A549 (cell line): Measurements from ENCODE around the gene PTGES. TPM values are rescaled to one million over a fixed set of nuclear protein-coding genes. Genes with fewer than 3 reads are reported as not detected.

Experiments
- ATAC-seq, 2 experiments: fragments of 200-7000 bp in 1 of 2; fragments of >200 bp in 1 of 2; cut with Nextera tagmentation in 1 of 2; cut with Tn5 transposase in 1 of 2; 3 replicates each; pipeline versions ENCODE4 v1.8.0 to v1.9.1; 2018 to 2020; ENCODE audit warnings: mild to moderate bottlenecking in 1 of 2, moderate library complexity in 1 of 2
- CTCF ChIA-PET: fragments of 300-600 bp; sonication (Branson Sonifier 250); formaldehyde crosslinking; extraction: SDS; loops from one replicate; lab custom pipeline; 2021; ENCODE audit warnings: antibody characterized with exemption, inconsistent platforms; lab: Yijun Ruan, JAX
- POLR2A ChIA-PET: fragments of 350-600 bp; formaldehyde crosslinking; extraction: SDS; loops from one replicate; lab custom pipeline; 2021; ENCODE audit warnings: antibody characterized with exemption, inconsistent platforms; lab: Yijun Ruan, JAX
- DNase-seq, 2 experiments: peaks; one replicate each; pipeline versions ENCODE4 v3.0.0 to v3.0.0-alpha.2; 2011 to 2016; ENCODE audit warnings: low read depth in 1 of 2, low spot score in 1 of 2
- FAIRE-seq: peaks from 2 replicates; lab custom pipeline; 2011; peaks lifted over from hg19 to GRCh38; lab: Jason Lieb, UNC
- H3K27ac ChIP-seq, 2 experiments: fragments of >200 bp; sonication (Bioruptor Twin); formaldehyde crosslinking; 3 replicates each; pipeline ENCODE4 v1.5.1; 2016 to 2017
- H3K4me1 ChIP-seq: fragments of >200 bp; sonication (Bioruptor Twin); formaldehyde crosslinking; 3 replicates; pipeline ENCODE4 v1.6.1; 2016
- H3K4me2 ChIP-seq: fragments of >200 bp; sonication (Bioruptor Twin); formaldehyde crosslinking; 3 replicates; pipeline ENCODE4 v1.6.1; 2016
- H3K4me3 ChIP-seq: fragments of >200 bp; sonication (Bioruptor Twin); formaldehyde crosslinking; 3 replicates; pipeline ENCODE4 v1.5.1; 2016
- H3K9me3 ChIP-seq: fragments of >200 bp; sonication (Bioruptor Twin); formaldehyde crosslinking; 3 replicates; pipeline ENCODE4 v1.6.1; 2016
- CBX8 ChIP-seq: fragments of 200-600 bp; sonication (generic); IDR thresholded peaks from 2 replicates; pipeline ENCODE4 v1.6.1; 2016
- CEBPB ChIP-seq, 2 experiments: fragments of >200 bp in 1 of 2; sonication (Bioruptor Twin) in 1 of 2; formaldehyde crosslinking in 1 of 2; IDR thresholded peaks; 2 replicates each; pipeline ENCODE4 v1.6.1; 2012 to 2016
- CHD2 ChIP-seq: fragments of 150-350 bp; IDR thresholded peaks from 2 replicates; pipeline ENCODE4 v1.6.1; 2014; ENCODE audit warnings: low read length; ENCODE audit not compliant: partially characterized antibody
- CHD4 ChIP-seq: fragments of 200-600 bp; sonication (generic); IDR thresholded peaks from 2 replicates; pipeline ENCODE4 v1.6.1; 2016; ENCODE audit warnings: antibody characterized with exemption, mild to moderate bottlenecking, borderline replicate concordance
- CTCF ChIP-seq: fragments of >200 bp; sonication (Bioruptor Twin); formaldehyde crosslinking; IDR thresholded peaks from 3 replicates; pipeline ENCODE4 v1.5.1; 2016
- E2F6 ChIP-seq: IDR thresholded peaks from 2 replicates; pipeline ENCODE4 v1.6.1; 2012; ENCODE audit warnings: low read depth, borderline replicate concordance
- EHF ChIP-seq: fragments of 250-450 bp; sonication (Bioruptor Pico); IDR thresholded peaks from 2 replicates; pipeline ENCODE4 v1.5.0; 2020; ENCODE audit warnings: mild to moderate bottlenecking
- EP300 ChIP-seq, 2 experiments: fragments of >200 bp; sonication (Bioruptor Twin); formaldehyde crosslinking; IDR thresholded peaks; 2 replicates in 1 of 2; 3 replicates in 1 of 2; pipeline ENCODE4 v1.6.1; 2016 to 2017
- FOSL2 ChIP-seq, 2 experiments: fragments of 450-650 bp in 1 of 2; fragments of >200 bp in 1 of 2; sonication (Bioruptor Twin) in 1 of 2; formaldehyde crosslinking; IDR thresholded peaks; 2 replicates each; pipeline versions ENCODE4 v1.5.0 to v1.6.1; 2016 to 2020; ENCODE audit warnings: mild to moderate bottlenecking in 1 of 2, moderate library complexity in 1 of 2
- HES2 ChIP-seq: fragments of >200 bp; sonication (Bioruptor Twin); formaldehyde crosslinking; IDR thresholded peaks from 2 replicates; pipeline ENCODE4 v1.6.1; 2016
- HEYL ChIP-seq: fragments of 250-450 bp; sonication (Bioruptor Pico); IDR thresholded peaks from 2 replicates; pipeline ENCODE4 v1.8.0; 2021; ENCODE audit warnings: mild to moderate bottlenecking, moderate library complexity
- HOXA7 ChIP-seq: fragments of 250-450 bp; sonication (Bioruptor Pico); IDR thresholded peaks from 2 replicates; pipeline ENCODE4 v1.5.0; 2020; ENCODE audit warnings: mild to moderate bottlenecking, moderate library complexity
- HOXB13 ChIP-seq: fragments of 250-450 bp; sonication (Bioruptor Pico); IDR thresholded peaks from 2 replicates; pipeline ENCODE4 v1.5.0; 2020; ENCODE audit warnings: low read depth, mild to moderate bottlenecking, moderate library complexity
- HOXB5 ChIP-seq: fragments of 250-450 bp; sonication (Bioruptor Pico); IDR thresholded peaks from 2 replicates; pipeline ENCODE4 v1.5.0; 2020; ENCODE audit warnings: mild to moderate bottlenecking, moderate library complexity
- JUN ChIP-seq, 2 experiments: fragments of >200 bp; sonication (Bioruptor Twin); formaldehyde crosslinking; IDR thresholded peaks; 2 replicates in 1 of 2; 3 replicates in 1 of 2; pipeline ENCODE4 v1.6.1; 2016 to 2017
- JUNB ChIP-seq: fragments of >200 bp; sonication (Bioruptor Twin); formaldehyde crosslinking; IDR thresholded peaks from 2 replicates; pipeline ENCODE4 v1.6.1; 2016
- MAFK ChIP-seq: fragments of 450-650 bp; IDR thresholded peaks from 2 replicates; pipeline ENCODE4 v1.6.1; 2014; ENCODE audit not compliant: partially characterized antibody
- MYC ChIP-seq: IDR thresholded peaks from 2 replicates; pipeline ENCODE4 v1.6.1; 2012; ENCODE audit warnings: mild to moderate bottlenecking, inconsistent platforms, low read length, improper control_type of control experiment, borderline replicate concordance
- NFE2L2 ChIP-seq: fragments of 150-350 bp; conservative IDR thresholded peaks from 2 replicates; pipeline ENCODE4 v1.6.1; 2014; ENCODE audit warnings: low read length
- POLR2A ChIP-seq: IDR thresholded peaks from 2 replicates; pipeline ENCODE4 v1.6.1; 2012; ENCODE audit warnings: mild to moderate bottlenecking, low read length
- POLR2AphosphoS2 ChIP-seq: conservative IDR thresholded peaks from 2 replicates; pipeline ENCODE4 v1.6.1; 2012; ENCODE audit warnings: low read length, improper control_type of control experiment, inconsistent platforms
- RAD21 ChIP-seq, 2 experiments: fragments of >200 bp in 1 of 2; sonication (Bioruptor Twin) in 1 of 2; formaldehyde crosslinking in 1 of 2; IDR thresholded peaks in 1 of 2; conservative IDR thresholded peaks in 1 of 2; 2 replicates in 1 of 2; 3 replicates in 1 of 2; pipeline ENCODE4 v1.6.1; 2012 to 2018; ENCODE audit warnings: inconsistent platforms in 1 of 2
- REST ChIP-seq: fragments of 200-600 bp; sonication (generic); IDR thresholded peaks from 2 replicates; pipeline ENCODE4 v1.6.1; 2016; ENCODE audit warnings: antibody characterized with exemption, mild to moderate bottlenecking, moderate library complexity
- RFX5 ChIP-seq: fragments of 450-650 bp; IDR thresholded peaks from 2 replicates; pipeline ENCODE4 v1.7.1; 2014; ENCODE audit warnings: antibody characterized with exemption, mild to moderate bottlenecking, moderate library complexity
- TP53 ChIP-seq: fragments of 250-450 bp; sonication (Bioruptor Pico); IDR thresholded peaks from 2 replicates; pipeline ENCODE4 v1.5.0; 2021; ENCODE audit warnings: mild to moderate bottlenecking, moderate library complexity
- ZFP36 ChIP-seq: fragments of 450-650 bp; IDR thresholded peaks from 2 replicates; pipeline ENCODE4 v1.6.1; 2014; ENCODE audit warnings: borderline replicate concordance; ENCODE audit not compliant: partially characterized antibody
- ZNF302 ChIP-seq: fragments of 250-450 bp; sonication (Bioruptor Pico); IDR thresholded peaks from 2 replicates; pipeline ENCODE4 v1.9.0; 2021; ENCODE audit warnings: inconsistent platforms, mild to moderate bottlenecking, moderate library complexity
- WGBS: methylation state at CpG from one replicate; pipeline ENCODE4 v1.1.6; 2017; ENCODE audit errors: missing lambda C conversion rate; 5-methylcytosine and 5-hydroxymethylcytosine counted together
- polyA plus RNA-seq, 4 experiments: library from polyadenylated mRNA; depleted of rRNA in 3 of 4; stranded (reverse); fragments of >200 nt; fragmentation: RNase III in 1 of 4; extraction: RNeasy Plus Mini Kit Qiagen cat#74134 plus additional on column Dnase treatment in 1 of 4; gene quantifications; 2 replicates in 3 of 4; 3 replicates in 1 of 4; pipeline ENCODE4 v1.2.3, GENCODE V29; 2011 to 2017

Gene PTGES
- polyA plus RNA-seq, 2 of the 4 experiments (the other 2 are of a cell fraction) = 19.1 to 58.8 TPM

- no peak for FAIRE-seq
- TF ChIP-seq CTCF = no peak
- no peak for TF ChIP-seq CHD4
- TF ChIP-seq ZFP36 = no peak
- TF ChIP-seq POLR2A = no peak
- TF ChIP-seq HOXB5 (CRISPR knock-in tag) = no peak
- no peak for TF ChIP-seq FOSL2 (IDR thresholded peaks at IDR 0.05)
- TF ChIP-seq FOSL2 (CRISPR knock-in tag; IDR thresholded peaks at IDR 0.05) = no peak
- no peak for TF ChIP-seq REST
- no peak for TF ChIP-seq EP300 (IDR thresholded peaks at IDR 0.05)
- TF ChIP-seq MAFK = no peak
- TF ChIP-seq MYC = no peak
- no peak for TF ChIP-seq RAD21 (conservative IDR thresholded peaks at IDR 0.05 in 1 of 2, IDR thresholded peaks at IDR 0.05 in 1 of 2)
- TF ChIP-seq CBX8 = no peak
- TF ChIP-seq HOXB13 (CRISPR knock-in tag) = no peak
- no peak for TF ChIP-seq HOXA7 (CRISPR knock-in tag)
- TF ChIP-seq ZNF302 = no peak
- no peak for TF ChIP-seq JUN (IDR thresholded peaks at IDR 0.05)
- no peak for TF ChIP-seq EHF
- TF ChIP-seq POLR2AphosphoS2 = no peak
- H3K27ac ChIP-seq = no peak overlapping the region
- H3K4me3 ChIP-seq = no peak overlapping the region
- ChIA-PET CTCF (interaction anchor here (1.2 to 30.2 kb wide), 2 partner anchors 51 to 59 kb away, joined by 3 to 1179 read pairs; no protein-coding TSS in a partner anchor), POLR2A (no interaction called here)
- no peaks in the 10 kb centered on the region for H3K9me3 ChIP-seq
- H3K4me1 ChIP-seq = peaks cover 8% of the 10 kb centered on the region
- WGBS = 80% methylated on average over 23 of the region's 23 CpGs
- DNase-seq = no peak
- H3K4me2 ChIP-seq = no peak overlapping the region
- no peak for ATAC-seq
Measured at GRCh38 chr9:129732946-129733631, 19.8 kb downstream of the PTGES start.

- H3K27ac ChIP-seq = no peak overlapping the region
- no peak overlapping the region for H3K4me2 ChIP-seq
- CTCF ChIA-PET = interaction anchor here (1.5 to 30.2 kb wide), 4 partner anchors 8 to 52 kb away, joined by 5 to 1179 read pairs (median 120); no protein-coding TSS in a partner anchor
- FAIRE-seq (no peak), ATAC-seq (no peak), DNase-seq (no peak)
- peaks cover 2% of the 10 kb centered on the region; the same call in 2 of the 3 replicates for H3K4me1 ChIP-seq
- H3K4me3 ChIP-seq = no peak overlapping the region
- TF ChIP-seq CHD2 (no peak), ZFP36 (no peak), JUNB (no peak), TP53 (CRISPR knock-in tag) (no peak), NFE2L2 (no peak), HES2 (no peak), REST (no peak), HOXB13 (CRISPR knock-in tag) (no peak), HEYL (no peak), CEBPB (IDR thresholded peaks at IDR 0.05) (no peak), E2F6 (no peak), RFX5 (no peak), CHD4 (no peak), POLR2AphosphoS2 (no peak)
- TF ChIP-seq, all 56 proteins: peak for 0
- 53% methylated on average over 10 of the region's 10 CpGs for WGBS
- H3K9me3 ChIP-seq = no peaks in the 10 kb centered on the region
- POLR2A ChIA-PET = no interaction called here
Measured at GRCh38 chr9:129732100-129732499, 20.7 kb downstream of the PTGES start.
